Ishikawa (cell line): ENCODE data around the gene TYRP1.

ENCODE experiments used
- CREB1 ChIP-seq: IDR thresholded peaks from 2 replicates; pipeline ENCODE4 v1.6.1; 2012; ENCODE audit warnings: low read depth
- EGR1 ChIP-seq: IDR thresholded peaks from 2 replicates; pipeline ENCODE4 v1.6.1; 2012
- EP300 ChIP-seq: IDR thresholded peaks from 2 replicates; pipeline ENCODE4 v1.6.1; 2012; ENCODE audit warnings: borderline replicate concordance
- FOXM1 ChIP-seq: IDR thresholded peaks from 2 replicates; pipeline ENCODE4 v1.6.1; 2012; ENCODE audit warnings: low read depth, borderline replicate concordance
- RAD21 ChIP-seq: IDR thresholded peaks from 2 replicates; pipeline ENCODE4 v1.6.1; 2012; ENCODE audit warnings: low read depth
- TAF1 ChIP-seq: IDR thresholded peaks from 2 replicates; pipeline ENCODE4 v1.6.1; 2012; ENCODE audit warnings: low read depth, mild to moderate bottlenecking
- YY1 ChIP-seq: IDR thresholded peaks from 2 replicates; pipeline ENCODE4 v1.6.1; 2012; ENCODE audit warnings: low read depth
- TF ChIP-seq, protein P1 (sequence below): IDR thresholded peaks from 2 replicates; pipeline ENCODE4 v1.6.1; 2012; ENCODE audit warnings: low read depth, mild to moderate bottlenecking
- TF ChIP-seq, protein P2 (sequence below): IDR thresholded peaks from 2 replicates; pipeline ENCODE4 v1.6.1; 2012
- TF ChIP-seq, protein P3 (sequence below): IDR thresholded peaks from 2 replicates; pipeline ENCODE4 v1.6.1; 2012

DNA sequence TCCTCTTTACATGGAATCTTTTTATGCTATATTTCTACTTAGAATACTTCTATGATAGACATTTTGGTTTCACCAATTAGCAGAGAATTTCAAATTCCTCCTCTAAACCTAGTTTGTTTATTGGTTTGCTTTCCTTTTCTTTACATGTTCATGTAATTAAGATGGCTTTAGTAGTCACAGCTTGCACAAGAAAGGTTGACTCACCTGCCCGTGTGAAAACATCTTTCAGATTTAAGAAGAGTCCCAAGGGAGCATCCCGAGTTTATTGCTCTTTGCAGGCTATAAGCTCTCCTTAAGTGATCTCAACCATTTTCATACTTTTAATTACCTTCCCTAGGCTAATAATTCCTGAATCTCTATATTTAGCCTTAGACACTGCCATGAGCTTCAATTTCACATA lies 28.9 kb downstream of the TYRP1 start:
- TF ChIP-seq, protein P1, sequence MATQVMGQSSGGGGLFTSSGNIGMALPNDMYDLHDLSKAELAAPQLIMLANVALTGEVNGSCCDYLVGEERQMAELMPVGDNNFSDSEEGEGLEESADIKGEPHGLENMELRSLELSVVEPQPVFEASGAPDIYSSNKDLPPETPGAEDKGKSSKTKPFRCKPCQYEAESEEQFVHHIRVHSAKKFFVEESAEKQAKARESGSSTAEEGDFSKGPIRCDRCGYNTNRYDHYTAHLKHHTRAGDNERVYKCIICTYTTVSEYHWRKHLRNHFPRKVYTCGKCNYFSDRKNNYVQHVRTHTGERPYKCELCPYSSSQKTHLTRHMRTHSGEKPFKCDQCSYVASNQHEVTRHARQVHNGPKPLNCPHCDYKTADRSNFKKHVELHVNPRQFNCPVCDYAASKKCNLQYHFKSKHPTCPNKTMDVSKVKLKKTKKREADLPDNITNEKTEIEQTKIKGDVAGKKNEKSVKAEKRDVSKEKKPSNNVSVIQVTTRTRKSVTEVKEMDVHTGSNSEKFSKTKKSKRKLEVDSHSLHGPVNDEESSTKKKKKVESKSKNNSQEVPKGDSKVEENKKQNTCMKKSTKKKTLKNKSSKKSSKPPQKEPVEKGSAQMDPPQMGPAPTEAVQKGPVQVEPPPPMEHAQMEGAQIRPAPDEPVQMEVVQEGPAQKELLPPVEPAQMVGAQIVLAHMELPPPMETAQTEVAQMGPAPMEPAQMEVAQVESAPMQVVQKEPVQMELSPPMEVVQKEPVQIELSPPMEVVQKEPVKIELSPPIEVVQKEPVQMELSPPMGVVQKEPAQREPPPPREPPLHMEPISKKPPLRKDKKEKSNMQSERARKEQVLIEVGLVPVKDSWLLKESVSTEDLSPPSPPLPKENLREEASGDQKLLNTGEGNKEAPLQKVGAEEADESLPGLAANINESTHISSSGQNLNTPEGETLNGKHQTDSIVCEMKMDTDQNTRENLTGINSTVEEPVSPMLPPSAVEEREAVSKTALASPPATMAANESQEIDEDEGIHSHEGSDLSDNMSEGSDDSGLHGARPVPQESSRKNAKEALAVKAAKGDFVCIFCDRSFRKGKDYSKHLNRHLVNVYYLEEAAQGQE = no peak
- TF ChIP-seq, protein P2, sequence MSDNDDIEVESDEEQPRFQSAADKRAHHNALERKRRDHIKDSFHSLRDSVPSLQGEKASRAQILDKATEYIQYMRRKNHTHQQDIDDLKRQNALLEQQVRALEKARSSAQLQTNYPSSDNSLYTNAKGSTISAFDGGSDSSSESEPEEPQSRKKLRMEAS = no peak
- TF ChIP-seq, protein P3, sequence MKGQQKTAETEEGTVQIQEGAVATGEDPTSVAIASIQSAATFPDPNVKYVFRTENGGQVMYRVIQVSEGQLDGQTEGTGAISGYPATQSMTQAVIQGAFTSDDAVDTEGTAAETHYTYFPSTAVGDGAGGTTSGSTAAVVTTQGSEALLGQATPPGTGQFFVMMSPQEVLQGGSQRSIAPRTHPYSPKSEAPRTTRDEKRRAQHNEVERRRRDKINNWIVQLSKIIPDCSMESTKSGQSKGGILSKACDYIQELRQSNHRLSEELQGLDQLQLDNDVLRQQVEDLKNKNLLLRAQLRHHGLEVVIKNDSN = no peak
- no peak for TF ChIP-seq EP300
- no peak for TF ChIP-seq EGR1
- no peak for TF ChIP-seq YY1
- no peak for TF ChIP-seq CREB1
- no peak for TF ChIP-seq RAD21
- no peak for TF ChIP-seq TAF1
- no peak for TF ChIP-seq FOXM1
